GM19372 (cell line): ENCODE measurements around the gene DHRSX.
"Not testable (repeated sequence)": the region's sequence is repeated elsewhere in the genome, so short reads cannot be mapped to it uniquely, and the experiment has no call there.

ENCODE experiments used
- ATAC-seq: cut with Tn5 transposase; IDR thresholded peaks from one replicate; pipeline ENCODE4 v1.9.1; 2021; ENCODE audit warnings: mild to moderate bottlenecking, low read depth, moderate library complexity; ENCODE audit not compliant: unreplicated experiment

The DHRSX gene

GRCh38 chrX:2520539-2520938 lies 19.8 kb upstream of the DHRSX start:
- no peak for ATAC-seq

GRCh38 chrX:2519638-2520037 lies 18.9 kb upstream of the DHRSX start:
- not testable (repeated sequence) for ATAC-seq

GRCh38 chrX:2517055-2517454 lies 16.3 kb upstream of the DHRSX start:
- no peak for ATAC-seq

GRCh38 chrX:2516623-2517022 lies 15.8 kb upstream of the DHRSX start:
- ATAC-seq, result no peak

- no peak for ATAC-seq
Measured at GRCh38 chrX:2514131-2514530, 13.4 kb upstream of the DHRSX start.

- no peak for ATAC-seq
Measured at GRCh38 chrX:2513121-2513664, 12.4 kb upstream of the DHRSX start.

GRCh38 chrX:2512501-2512900 lies 11.7 kb upstream of the DHRSX start:
- ATAC-seq, result no peak

- no peak for ATAC-seq
Measured at GRCh38 chrX:2511326-2511725, 10.6 kb upstream of the DHRSX start.

- ATAC-seq, result no peak
Measured at GRCh38 chrX:2508648-2509335, 8.0 kb upstream of the DHRSX start.

- ATAC-seq, result no peak
Measured at GRCh38 chrX:2507904-2508627, 7.3 kb upstream of the DHRSX start.

GRCh38 chrX:2507196-2507595 lies 6.4 kb upstream of the DHRSX start:
- ATAC-seq, result no peak

GRCh38 chrX:2505341-2505740 lies 4.6 kb upstream of the DHRSX start:
- ATAC-seq, result not testable (repeated sequence)

GRCh38 chrX:2504706-2505332 lies 4.0 kb upstream of the DHRSX start:
- no peak for ATAC-seq

- no peak for ATAC-seq
Measured at GRCh38 chrX:2503591-2504500, 3.1 kb upstream of the DHRSX start.

GRCh38 chrX:2502668-2503519 lies 2.1 kb upstream of the DHRSX start:
- no peak for ATAC-seq

- no peak for ATAC-seq
Measured at GRCh38 chrX:2502120-2502667, 1.4 kb upstream of the DHRSX start.

GRCh38 chrX:2501559-2502102 lies 855 bp upstream of the DHRSX start:
- ATAC-seq, result no peak

GRCh38 chrX:2500091-2500802 lies 529 bp downstream of the DHRSX start:
- peak; percentile 51 for ATAC-seq
